H1 (cell line): ENCODE data around the gene IGF2R. TPM values are rescaled to one million over a fixed set of nuclear protein-coding genes. Genes with fewer than 3 reads are reported as not detected.
A peak's percentile ranks its signal among the peaks of the same experiment; 100 is the strongest.

Source experiments
- CTCF ChIA-PET: fragments of 300-600 bp; sonication (Branson Sonifier 250); formaldehyde crosslinking; loops from one replicate; lab custom pipeline; 2021; ENCODE audit not compliant: partially characterized antibody; lab: Charles Lee
- POLR2A ChIA-PET: fragments of 300-600 bp; sonication (Branson Sonifier 250); formaldehyde crosslinking; loops from one replicate; lab custom pipeline; 2021; ENCODE audit warnings: inconsistent platforms; ENCODE audit not compliant: partially characterized antibody; lab: Charles Lee
- DNase-seq, 2 experiments: peaks; one replicate each; pipeline versions ENCODE4 v3.0.0 to v3.0.0-alpha.2; 2010 to 2022; ENCODE audit warnings: low spot score in 2 of 2, low read depth in 1 of 2, mixed read lengths in 1 of 2
- FAIRE-seq: peaks from 2 replicates; lab custom pipeline; 2011; peaks lifted over from hg19 to GRCh38; lab: Jason Lieb, UNC
- H2AFZ ChIP-seq: 2 replicates; pipeline ENCODE4 v1.8.1; 2012; ENCODE audit warnings: low read length, inconsistent platforms
- H2AK5ac ChIP-seq: 2 replicates; pipeline ENCODE4 v1.6.1; 2013; ENCODE audit warnings: low read depth, low read length
- H2BK120ac ChIP-seq: replicated peaks from 2 replicates; pipeline ENCODE3; 2013; ENCODE audit warnings: low read depth, low read length, inconsistent platforms
- H2BK12ac ChIP-seq: 2 replicates; pipeline ENCODE4 v1.6.1; 2013; ENCODE audit warnings: low read depth, low read length
- H2BK15ac ChIP-seq: 2 replicates; pipeline ENCODE4 v1.6.1; 2013; ENCODE audit warnings: low read length
- H2BK20ac ChIP-seq: 2 replicates; pipeline ENCODE4 v1.6.1; 2013; ENCODE audit warnings: low read length
- H2BK5ac ChIP-seq: 2 replicates; pipeline ENCODE4 v1.6.1; 2013; ENCODE audit warnings: low read depth, low read length
- H3K14ac ChIP-seq: 2 replicates; pipeline ENCODE4 v1.6.1; 2013; ENCODE audit warnings: inconsistent platforms; ENCODE audit not compliant: insufficient read length
- H3K18ac ChIP-seq: 2 replicates; pipeline ENCODE4 v1.6.1; 2013; ENCODE audit warnings: low read length; ENCODE audit errors: extremely low read depth
- H3K23ac ChIP-seq: 2 replicates; pipeline ENCODE4 v1.6.1; 2013; ENCODE audit warnings: inconsistent platforms; ENCODE audit not compliant: insufficient read length
- H3K23me2 ChIP-seq: 2 replicates; pipeline ENCODE4 v1.6.1; 2013; ENCODE audit warnings: low read depth, low read length
- H3K27ac ChIP-seq: 2 replicates; pipeline ENCODE4 v1.6.1; 2011; ENCODE audit warnings: low read depth, low read length, inconsistent platforms
- H3K27me3 ChIP-seq, 4 experiments: replicated peaks in 1 of 4; 1 replicate in 1 of 4; 2 replicates in 3 of 4; pipeline versions ENCODE4 v1.6.1 to v1.8.1; 2011 to 2013; ENCODE audit warnings: low read length in 3 of 4, mild to moderate bottlenecking in 3 of 4, inconsistent platforms in 2 of 4, mixed read lengths in 2 of 4, moderate library complexity in 1 of 4; ENCODE audit not compliant: control insufficient read depth in 3 of 4, insufficient read depth in 3 of 4; ENCODE audit errors: extremely low read depth in 1 of 4
- H3K36me3 ChIP-seq, 4 experiments: 2 replicates each; pipeline versions ENCODE4 v1.6.1 to v1.8.1; 2011 to 2013; ENCODE audit warnings: mild to moderate bottlenecking in 4 of 4, low read length in 3 of 4, moderate library complexity in 2 of 4, control low read depth in 1 of 4, inconsistent platforms in 1 of 4; ENCODE audit not compliant: insufficient read depth in 4 of 4, control insufficient read depth in 2 of 4
- H3K4ac ChIP-seq: replicated peaks from 2 replicates; pipeline ENCODE3; 2013; ENCODE audit warnings: low read length, low read depth, mixed read lengths, inconsistent platforms; ENCODE audit not compliant: insufficient read length
- H3K4me1 ChIP-seq, 4 experiments: replicated peaks in 1 of 4; 1 replicate in 1 of 4; 2 replicates in 3 of 4; pipeline versions ENCODE4 v1.6.1 to v1.8.1; 2011 to 2013; ENCODE audit warnings: low read length in 3 of 4, inconsistent platforms in 2 of 4, mixed read lengths in 1 of 4; ENCODE audit not compliant: insufficient read depth in 4 of 4, control insufficient read depth in 3 of 4
- H3K4me2 ChIP-seq, 2 experiments: 2 replicates each; pipeline versions ENCODE4 v1.6.1 to v1.8.1; 2011 to 2013; ENCODE audit warnings: low read depth in 2 of 2, low read length in 2 of 2, control low read depth in 1 of 2, inconsistent platforms in 1 of 2, mild to moderate bottlenecking in 1 of 2; ENCODE audit not compliant: insufficient read depth in 1 of 2
- H3K4me3 ChIP-seq, 4 experiments: fragments of 200-600, 300-600 bp in 1 of 4; sonication (generic), shearing (Covaris generic), sonication (Bioruptor Twin) in 1 of 4; 2 replicates each; pipeline versions ENCODE4 v1.5.1 to v1.8.1; 2011 to 2016; ENCODE audit warnings: low read length in 4 of 4, low read depth in 3 of 4, control low read depth in 2 of 4, inconsistent platforms in 2 of 4, mild to moderate bottlenecking in 2 of 4, mixed read lengths in 1 of 4, moderate library complexity in 1 of 4; ENCODE audit not compliant: insufficient read depth in 2 of 4; ENCODE audit errors: extremely low read depth in 1 of 4
- H3K56ac ChIP-seq: replicated peaks from 2 replicates; pipeline ENCODE3; 2013; ENCODE audit warnings: low read depth, mild to moderate bottlenecking, mixed read lengths, low read length, inconsistent platforms; ENCODE audit not compliant: insufficient read length
- H3K79me1 ChIP-seq: 2 replicates; pipeline ENCODE4 v1.6.1; 2013; ENCODE audit warnings: low read depth, low read length, control low read depth
- H3K79me2 ChIP-seq, 2 experiments: 2 replicates each; pipeline versions ENCODE4 v1.6.1 to v1.8.1; 2012 to 2013; ENCODE audit warnings: low read length in 2 of 2, mild to moderate bottlenecking in 2 of 2, inconsistent platforms in 1 of 2; ENCODE audit not compliant: insufficient read depth in 2 of 2, control insufficient read depth in 1 of 2
- H3K9ac ChIP-seq, 4 experiments: replicated peaks in 1 of 4; 1 replicate in 1 of 4; 2 replicates in 3 of 4; pipeline versions ENCODE4 v1.6.1 to v1.8.1; 2011 to 2013; ENCODE audit warnings: low read depth in 3 of 4, low read length in 3 of 4, control low read depth in 2 of 4, mild to moderate bottlenecking in 2 of 4, moderate library complexity in 2 of 4, inconsistent platforms in 1 of 4; ENCODE audit errors: extremely low read depth in 1 of 4
- H3K9me3 ChIP-seq, 2 experiments: 2 replicates each; pipeline versions ENCODE4 v1.6.1 to v1.8.1; 2012 to 2013; ENCODE audit warnings: mild to moderate bottlenecking in 2 of 2, moderate library complexity in 2 of 2, control low read depth in 1 of 2, inconsistent platforms in 1 of 2, low read depth in 1 of 2, low read length in 1 of 2, mixed read lengths in 1 of 2; ENCODE audit not compliant: insufficient read depth in 2 of 2
- H4K20me1 ChIP-seq, 2 experiments: replicated peaks in 1 of 2; 2 replicates each; pipeline versions ENCODE3 to v1.8.1; 2011 to 2013; ENCODE audit warnings: inconsistent platforms in 2 of 2, low read length in 2 of 2, mild to moderate bottlenecking in 1 of 2; ENCODE audit not compliant: insufficient read depth in 2 of 2, control insufficient read depth in 1 of 2
- H4K5ac ChIP-seq: 2 replicates; pipeline ENCODE4 v1.6.1; 2013; ENCODE audit warnings: low read length, low read depth, mixed read lengths, inconsistent platforms; ENCODE audit not compliant: insufficient read length
- H4K8ac ChIP-seq: 2 replicates; pipeline ENCODE4 v1.8.0; 2013; ENCODE audit warnings: mild to moderate bottlenecking, moderate library complexity, low read length, inconsistent platforms; ENCODE audit not compliant: insufficient read depth; ENCODE audit errors: extremely low read depth
- H4K91ac ChIP-seq: replicated peaks from 2 replicates; pipeline ENCODE3; 2013; ENCODE audit warnings: low read length, mixed read lengths, inconsistent platforms; ENCODE audit not compliant: insufficient read length
- CHD1 ChIP-seq: IDR thresholded peaks from 2 replicates; pipeline ENCODE4 v1.6.1; 2012; ENCODE audit warnings: low read depth, low read length, improper control_type of control experiment
- KDM1A ChIP-seq: fragments of 200-600, 300-600 bp; sonication (generic); IDR thresholded peaks from 2 replicates; pipeline ENCODE4 v1.7.1; 2016; ENCODE audit warnings: mild to moderate bottlenecking, low read length, borderline replicate concordance
- SIN3A ChIP-seq, 2 experiments: IDR thresholded peaks in 1 of 2; conservative IDR thresholded peaks in 1 of 2; 2 replicates each; pipeline ENCODE4 v1.6.1; 2011 to 2012; ENCODE audit warnings: low read length in 2 of 2, improper control_type of control experiment in 1 of 2, low read depth in 1 of 2, mild to moderate bottlenecking in 1 of 2
- WGBS, 2 experiments: shearing (Covaris generic) in 1 of 2; methylation state at CpG; one replicate each; pipeline versions ENCODE4 v1.1.6 to v1.1.7; 2013 to 2015; ENCODE audit warnings: low lambda C conversion rate in 2 of 2, mixed read lengths in 2 of 2, inconsistent platforms in 1 of 2, low coverage in 1 of 2, missing lambda C conversion rate in 1 of 2; ENCODE audit not compliant: insufficient replicate concordance in 2 of 2, insufficient coverage in 1 of 2, insufficient read length in 1 of 2; ENCODE audit errors: extremely low coverage in 1 of 2, missing lambda C conversion rate in 1 of 2; 5-methylcytosine and 5-hydroxymethylcytosine counted together
- polyA plus RNA-seq, 7 experiments: library from polyadenylated mRNA; depleted of rRNA in 3 of 7; stranded (reverse) in 5 of 7; unstranded in 2 of 7; fragments of >200 nt in 5 of 7; fragments of 200-250 nt in 2 of 7; gene quantifications; 1 replicate in 5 of 7; 2 replicates in 1 of 7; 4 replicates in 1 of 7; pipeline versions ENCODE4 v1.2.1 to v1.2.3, GENCODE V29; 2011 to 2013; ENCODE audit warnings: missing spikeins in 2 of 7, mixed read lengths in 2 of 7
- total RNA-seq: library from RNA; stranded (reverse); fragmentation: NEBNext Ultra II Directional; extraction: Animal tissue kit (Norgen Biotek cat#: 25700); gene quantifications from 2 replicates; pipeline ENCODE4 v1.2.1, GENCODE V29; 2021
- TF ChIP-seq, protein P1 (sequence below), 3 experiments: IDR thresholded peaks; 1 replicate in 2 of 3; 2 replicates in 1 of 3; pipeline versions ENCODE4 v1.5.1 to v1.6.1; 2011; ENCODE audit warnings: low read length in 3 of 3, mild to moderate bottlenecking in 3 of 3, inconsistent platforms in 2 of 3, low read depth in 1 of 3, moderate library complexity in 1 of 3; ENCODE audit not compliant: insufficient read depth in 1 of 3; ENCODE audit errors: control extremely low read depth in 1 of 3
- TF ChIP-seq, protein P2 (sequence below): IDR thresholded peaks from 2 replicates; pipeline ENCODE4 v1.6.1; 2012; ENCODE audit warnings: inconsistent platforms

Gene IGF2R
- total and polyA plus RNA-seq, 2 of the 8 experiments (the other 6 are each of a cell fraction or from before 2014, with no cell fraction given), result 20.6 to 74.1 TPM

DNA sequence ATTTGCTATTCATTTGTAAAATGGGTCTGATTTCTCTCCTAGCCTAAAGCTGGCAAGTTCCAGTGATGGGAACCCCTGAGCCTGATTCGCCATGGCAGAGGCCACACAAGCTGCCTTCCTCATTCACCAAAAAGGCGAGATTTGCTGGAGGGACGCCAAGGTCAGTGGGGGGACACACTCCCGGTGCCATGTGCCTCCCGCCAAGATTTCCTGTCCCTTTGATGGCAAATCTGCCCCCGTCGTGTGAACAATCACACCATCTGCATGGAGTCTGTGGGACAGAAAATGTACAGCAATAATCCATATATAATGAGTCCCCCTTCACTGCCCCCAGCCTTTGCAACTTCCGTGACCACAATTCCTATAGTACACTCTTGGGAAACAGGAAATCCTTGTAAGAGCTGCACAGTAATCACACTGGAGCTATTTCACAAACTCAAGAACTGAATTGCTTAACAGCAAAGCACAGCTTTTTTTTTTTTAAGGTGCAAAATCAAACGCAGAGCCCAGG lies 15.7 kb upstream of the IGF2R start:
- DNase-seq, result no peak
- Histone ChIP-seq H3K14ac (no peak overlapping the region), H3K4me2 (no peak overlapping the region), H4K8ac (no peak overlapping the region), H3K4ac (peak overlapping the region; percentile 35), H3K23me2 (no peaks in the 10 kb centered on the region; the same call in 1 of the 2 replicates), H3K27me3 (no peaks in the 10 kb centered on the region), H4K5ac (no peak overlapping the region), H3K4me1 (no peaks in the 10 kb centered on the region; a peak in 2 of 7 replicates), H3K9me3 (no peaks in the 10 kb centered on the region; a peak in 1 of 4 replicates), H2BK15ac (no peak overlapping the region), H4K20me1 (no peaks in the 10 kb centered on the region), H3K36me3 (no peaks in the 10 kb centered on the region), H3K56ac (no peak overlapping the region), H3K79me2 (no peaks in the 10 kb centered on the region), H3K79me1 (no peaks in the 10 kb centered on the region), H2BK120ac (no peak overlapping the region), H2BK12ac (no peak overlapping the region), H2AK5ac (no peak overlapping the region), H2AFZ (no peak overlapping the region), H3K9ac (no peak overlapping the region), H3K4me3 (no peak overlapping the region), H3K18ac (no peak overlapping the region), H4K91ac (no peak overlapping the region), H2BK5ac (no peak overlapping the region), H2BK20ac (no peak overlapping the region), H3K23ac (no peak overlapping the region), H3K27ac (no peak overlapping the region)
- CTCF ChIA-PET, result interaction anchor here (1.0 to 3.1 kb wide), 3 partner anchors 11 to 90 kb away, joined by 3 to 8 read pairs (median 4); no protein-coding TSS in a partner anchor
- TF ChIP-seq SIN3A (conservative IDR thresholded peaks at IDR 0.05 in 1 of 2, IDR thresholded peaks at IDR 0.05 in 1 of 2; ENCODE audit: low read depth in 1 of 2, low read length in 2 of 2) (no peak), KDM1A (no peak), CHD1 (no peak)
- TF ChIP-seq, protein P1, sequence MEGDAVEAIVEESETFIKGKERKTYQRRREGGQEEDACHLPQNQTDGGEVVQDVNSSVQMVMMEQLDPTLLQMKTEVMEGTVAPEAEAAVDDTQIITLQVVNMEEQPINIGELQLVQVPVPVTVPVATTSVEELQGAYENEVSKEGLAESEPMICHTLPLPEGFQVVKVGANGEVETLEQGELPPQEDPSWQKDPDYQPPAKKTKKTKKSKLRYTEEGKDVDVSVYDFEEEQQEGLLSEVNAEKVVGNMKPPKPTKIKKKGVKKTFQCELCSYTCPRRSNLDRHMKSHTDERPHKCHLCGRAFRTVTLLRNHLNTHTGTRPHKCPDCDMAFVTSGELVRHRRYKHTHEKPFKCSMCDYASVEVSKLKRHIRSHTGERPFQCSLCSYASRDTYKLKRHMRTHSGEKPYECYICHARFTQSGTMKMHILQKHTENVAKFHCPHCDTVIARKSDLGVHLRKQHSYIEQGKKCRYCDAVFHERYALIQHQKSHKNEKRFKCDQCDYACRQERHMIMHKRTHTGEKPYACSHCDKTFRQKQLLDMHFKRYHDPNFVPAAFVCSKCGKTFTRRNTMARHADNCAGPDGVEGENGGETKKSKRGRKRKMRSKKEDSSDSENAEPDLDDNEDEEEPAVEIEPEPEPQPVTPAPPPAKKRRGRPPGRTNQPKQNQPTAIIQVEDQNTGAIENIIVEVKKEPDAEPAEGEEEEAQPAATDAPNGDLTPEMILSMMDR (IDR thresholded peaks at IDR 0.05; ENCODE audit: control extremely low read depth in 1 of 3, insufficient read depth in 1 of 3, low read depth in 1 of 3, low read length in 3 of 3), result no peak
- TF ChIP-seq, protein P2, sequence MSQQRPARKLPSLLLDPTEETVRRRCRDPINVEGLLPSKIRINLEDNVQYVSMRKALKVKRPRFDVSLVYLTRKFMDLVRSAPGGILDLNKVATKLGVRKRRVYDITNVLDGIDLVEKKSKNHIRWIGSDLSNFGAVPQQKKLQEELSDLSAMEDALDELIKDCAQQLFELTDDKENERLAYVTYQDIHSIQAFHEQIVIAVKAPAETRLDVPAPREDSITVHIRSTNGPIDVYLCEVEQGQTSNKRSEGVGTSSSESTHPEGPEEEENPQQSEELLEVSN, result peak; percentile 52; the same call in 1 of the 2 replicates
- FAIRE-seq, result no peak
- POLR2A ChIA-PET, result no interaction called here
- WGBS, 2 experiments, result 89% methylated on average over 9 of the region's 9 CpGs; no CpG with 5 or more reads in 1 of the 2 experiments
